NCI-H2029 treated with DMSO at 0.1 percent for 48 hours (cell line): Measurements from ENCODE around the gene DTX1.
A peak's percentile ranks its signal among the peaks of the same experiment; 100 is the strongest.

Experiments used
- DNase-seq: peaks from one replicate; lab custom pipeline; 2025; lab: John Stamatoyannopoulos, UW

Gene DTX1

GRCh38 chr12:113071135-113072112 is 14.9 kb downstream of the DTX1 start:
- DNase-seq: peak; percentile 37

DNA sequence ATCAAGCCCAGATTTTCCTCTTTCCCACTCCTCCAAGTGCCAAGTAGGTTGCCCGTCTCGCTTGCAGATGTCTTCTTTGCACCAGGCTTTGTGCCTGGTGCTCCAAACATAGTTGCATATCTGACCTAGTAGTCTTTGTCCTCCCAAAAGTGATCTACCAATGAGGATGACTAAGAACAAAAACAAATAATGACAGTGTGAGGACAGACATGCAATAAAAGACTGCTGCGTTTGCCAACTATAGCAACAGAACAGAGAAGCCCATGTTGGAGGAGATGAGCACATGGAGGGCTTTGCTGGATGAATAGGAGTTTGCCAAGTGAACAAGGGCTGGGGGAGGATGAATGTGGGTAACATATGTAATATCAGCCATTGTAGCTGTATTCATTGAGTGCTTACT is 15.6 kb downstream of the DTX1 start:
- peak; percentile 32 for DNase-seq

GRCh38 chr12:113073586-113073985 is 17.1 kb downstream of the DTX1 start:
- no peak for DNase-seq

DNA sequence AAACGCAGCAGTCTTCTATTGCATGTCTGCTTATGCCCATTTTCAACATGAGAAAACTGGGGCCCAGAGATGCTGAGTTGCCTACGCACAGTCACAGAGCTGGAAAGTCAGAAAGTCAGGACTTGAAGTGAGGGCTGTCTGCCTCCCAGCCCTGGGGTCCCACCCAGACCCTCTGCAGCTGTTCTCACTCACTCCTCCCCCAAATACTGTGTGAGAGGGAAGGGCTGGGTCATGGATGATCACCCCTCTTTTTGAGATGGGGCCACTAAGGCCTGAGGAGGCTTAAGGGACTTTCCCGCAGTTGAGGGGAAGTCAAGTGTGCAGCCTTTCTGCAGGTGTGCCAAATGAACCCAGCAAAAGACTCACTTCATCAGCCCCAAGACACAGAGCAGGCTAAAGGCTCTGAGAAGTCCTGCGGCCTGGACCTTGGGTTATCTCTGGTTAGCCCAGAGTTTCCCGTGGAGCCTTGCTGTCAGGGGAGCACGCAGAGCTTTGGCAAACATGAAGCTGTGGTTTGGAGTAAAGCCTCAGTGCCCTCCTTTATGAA is 18.7 kb downstream of the DTX1 start:
- DNase-seq: no peak

DNA sequence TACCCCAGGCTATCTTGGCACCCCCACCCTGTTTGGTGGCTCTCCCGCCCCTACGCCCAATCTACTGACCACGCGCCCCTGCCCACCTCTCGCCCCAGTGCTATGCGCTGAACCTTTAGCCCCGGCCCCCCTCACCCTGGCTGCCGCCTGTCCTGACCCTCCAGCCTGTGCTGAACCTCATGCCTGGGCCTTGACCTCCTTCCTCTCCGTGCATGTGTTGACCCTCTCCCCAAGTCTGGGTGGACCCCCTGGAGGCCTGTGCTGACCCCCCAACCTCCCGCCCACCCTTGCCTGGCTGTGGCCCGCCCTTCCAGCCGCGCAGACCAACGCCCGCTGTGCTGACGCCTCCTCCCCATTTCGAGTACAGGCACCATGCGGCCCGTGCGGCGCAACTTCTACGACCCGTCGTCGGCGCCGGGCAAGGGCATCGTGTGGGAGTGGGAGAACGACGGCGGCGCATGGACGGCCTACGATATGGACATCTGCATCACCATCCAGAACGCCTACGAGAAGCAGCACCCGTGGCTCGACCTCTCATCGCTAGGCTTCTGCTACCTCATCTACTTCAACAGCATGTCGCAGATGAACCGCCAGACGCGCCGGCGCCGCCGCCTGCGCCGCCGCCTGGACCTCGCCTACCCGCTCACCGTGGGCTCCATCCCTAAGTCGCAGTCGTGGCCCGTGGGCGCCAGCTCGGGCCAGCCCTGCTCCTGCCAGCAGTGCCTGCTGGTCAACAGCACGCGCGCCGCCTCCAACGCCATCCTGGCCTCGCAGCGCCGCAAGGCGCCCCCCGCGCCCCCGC is 20.7 kb downstream of the DTX1 start:
- DNase-seq: no peak

GRCh38 chr12:113077859-113078255 is 21.3 kb downstream of the DTX1 start:
- DNase-seq: no peak

- no peak for DNase-seq
Observed at GRCh38 chr12:113081873-113082272, 25.3 kb downstream of the DTX1 start.

GRCh38 chr12:113082486-113083148 is 26.1 kb downstream of the DTX1 start:
- no peak for DNase-seq

GRCh38 chr12:113083863-113084435 is 27.4 kb downstream of the DTX1 start:
- DNase-seq: no peak

GRCh38 chr12:113086249-113087164 is 30.0 kb downstream of the DTX1 start:
- no peak for DNase-seq

- DNase-seq: no peak
Observed at GRCh38 chr12:113087193-113087592, 30.7 kb downstream of the DTX1 start.

DNA sequence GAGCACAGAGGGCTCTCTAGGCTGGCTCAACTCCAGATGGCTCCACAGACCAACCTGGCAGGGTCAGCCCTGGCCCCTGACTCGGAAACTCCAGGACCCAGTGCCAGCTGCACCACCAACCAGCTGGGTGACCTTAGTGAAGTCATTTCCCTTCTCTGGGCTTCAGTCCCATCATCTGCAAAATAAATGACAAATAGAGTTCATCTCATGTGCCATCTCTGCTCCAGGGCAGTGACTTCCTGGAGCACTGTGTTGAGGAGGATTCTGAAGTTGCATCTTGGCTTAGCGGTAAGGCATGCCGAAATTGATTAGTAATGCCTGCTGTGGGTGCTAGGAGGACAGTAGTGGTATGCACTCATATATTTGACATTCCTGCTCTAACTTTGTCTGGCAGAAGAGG is 31.5 kb downstream of the DTX1 start:
- no peak for DNase-seq

- no peak for DNase-seq
Observed at GRCh38 chr12:113088971-113089756, 32.6 kb downstream of the DTX1 start.

- no peak for DNase-seq
Observed at GRCh38 chr12:113089839-113090238, 33.3 kb downstream of the DTX1 start.

DNA sequence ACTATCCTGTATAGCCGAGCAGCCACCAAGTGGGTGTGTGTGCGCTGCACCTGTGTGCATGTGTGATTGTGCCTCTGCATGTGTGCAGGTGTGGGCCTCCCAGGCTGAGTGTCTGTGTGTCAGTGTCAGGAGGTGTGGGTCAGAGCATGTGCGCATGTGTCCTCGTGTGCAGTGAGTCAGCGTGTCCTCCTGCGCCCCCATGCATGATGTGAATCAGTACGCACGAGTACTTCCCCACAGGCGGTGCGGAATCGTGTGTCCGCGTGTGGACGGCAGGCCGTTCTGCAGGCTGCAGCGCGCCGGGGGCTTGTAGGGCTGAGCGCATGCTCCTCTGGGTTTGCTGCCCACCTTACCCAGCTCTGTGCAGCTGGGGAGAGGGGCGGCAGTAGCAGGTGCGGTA is 34.2 kb downstream of the DTX1 start:
- DNase-seq: no peak

DNA sequence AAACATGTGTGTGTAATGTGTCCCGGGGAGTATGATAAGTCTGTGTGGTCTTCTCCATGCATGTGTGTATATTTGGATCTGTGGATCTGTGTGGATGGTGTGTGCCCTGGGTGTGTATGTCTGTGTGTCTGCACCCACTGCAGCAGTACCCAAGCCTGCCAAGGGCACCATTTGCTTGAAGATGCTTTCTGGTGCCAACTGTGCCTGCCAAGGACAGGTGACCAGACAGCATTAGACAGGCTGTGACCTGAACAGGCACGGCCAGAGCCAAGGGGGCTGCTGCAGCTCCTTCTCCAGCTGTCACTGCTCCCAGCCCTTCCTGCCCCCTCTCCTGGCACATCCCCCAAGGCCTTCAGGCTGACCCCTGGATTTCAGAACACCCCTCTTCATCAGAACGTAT is 35.0 kb downstream of the DTX1 start:
- DNase-seq: no peak

- DNase-seq: no peak
Observed at GRCh38 chr12:113092607-113093408, 36.3 kb downstream of the DTX1 start.

GRCh38 chr12:113093409-113094101 is 37.0 kb downstream of the DTX1 start:
- DNase-seq: no peak
